Panc1 (cell line): ENCODE results near the gene GRID2. TPM values are rescaled to one million over a fixed set of nuclear protein-coding genes. Genes with fewer than 3 reads are reported as not detected.
A peak's percentile ranks its signal among the peaks of the same experiment; 100 is the strongest.

Experiments
- ATAC-seq: fragments of 200-7000 bp; cut with Tn5 transposase; 2 replicates; pipeline ENCODE4 v1.9.1; 2020; ENCODE audit warnings: mild to moderate bottlenecking, moderate library complexity
- BruUV-seq: library from RNA; stranded (reverse); fragments of 400-500 nt; replicated peaks from 2 replicates; lab custom pipeline; 2021; lab: Mats Ljungman, UMichigan
- CTCF ChIA-PET: fragments of 300-600 bp; sonication (Branson Sonifier 250); formaldehyde crosslinking; loops from one replicate; lab custom pipeline; 2022; ENCODE audit warnings: antibody characterized with exemption; lab: Charles Lee
- POLR2A ChIA-PET: fragments of 300-600 bp; sonication (Branson Sonifier 250); formaldehyde crosslinking; loops from one replicate; lab custom pipeline; 2022; ENCODE audit warnings: antibody characterized with exemption; lab: Charles Lee
- DNase-seq: peaks from one replicate; pipeline ENCODE4 v3.0.0-alpha.2; 2010; ENCODE audit warnings: low read depth, low spot score
- H3K27ac ChIP-seq: 2 replicates; pipeline ENCODE4 v1.5.1; 2011; ENCODE audit warnings: mild to moderate bottlenecking, low read length, inconsistent platforms
- H3K27me3 ChIP-seq: fragments of 200-500 bp; sonication (Bioruptor generic); 2 replicates; pipeline ENCODE4 v1.6.0; 2014; ENCODE audit warnings: low read length, inconsistent platforms; ENCODE audit not compliant: control insufficient read depth, insufficient read depth
- H3K36me3 ChIP-seq: fragments of 200-500 bp; sonication (Bioruptor generic); 2 replicates; pipeline ENCODE4 v1.5.1; 2014; ENCODE audit warnings: inconsistent platforms, mild to moderate bottlenecking, low read length, moderate library complexity; ENCODE audit not compliant: control insufficient read depth, insufficient read depth
- H3K4me1 ChIP-seq: 2 replicates; pipeline ENCODE4 v1.5.1; 2011; ENCODE audit warnings: inconsistent platforms, mild to moderate bottlenecking, low read length, moderate library complexity; ENCODE audit not compliant: control insufficient read depth, insufficient read depth
- H3K4me3 ChIP-seq, 2 experiments: 2 replicates each; pipeline ENCODE4 v1.5.1; 2011 to 2012; ENCODE audit warnings: low read depth in 2 of 2, low read length in 2 of 2, mild to moderate bottlenecking in 2 of 2, inconsistent platforms in 1 of 2, moderate library complexity in 1 of 2
- H3K9me3 ChIP-seq: fragments of 200-500 bp; sonication (Bioruptor generic); 2 replicates; pipeline ENCODE4 v1.5.1; 2014; ENCODE audit warnings: low read depth, mild to moderate bottlenecking, inconsistent platforms, low read length, moderate library complexity; ENCODE audit not compliant: control insufficient read depth, insufficient read depth
- POLR2AphosphoS5 ChIP-seq: IDR thresholded peaks from 2 replicates; pipeline ENCODE4 v1.6.1; 2012; ENCODE audit warnings: mild to moderate bottlenecking, low read depth, low read length, moderate library complexity
- SIN3A ChIP-seq: IDR thresholded peaks from 2 replicates; pipeline ENCODE4 v1.6.1; 2012; ENCODE audit warnings: low read depth, mild to moderate bottlenecking, low read length, moderate library complexity, borderline replicate concordance; ENCODE audit not compliant: insufficient read depth
- TCF7L2 ChIP-seq: IDR thresholded peaks from 2 replicates; pipeline ENCODE4 v1.6.1; 2011; ENCODE audit warnings: mild to moderate bottlenecking, low read depth, low read length, inconsistent platforms
- in situ Hi-C: cut with HindIII; loops from 2 replicates; pipeline ENCODE4 v1.10.0; 2016; ENCODE audit warnings: low sequenced_read_pairs, low pct_unique_long_range_greater_than_20kb
- intact Hi-C: fragments of 100-400 bp; cut with micrococcal nuclease; formaldehyde crosslinking; loops from one replicate; pipeline ENCODE4 v1.10.0; 2022; ENCODE audit not compliant: unreplicated experiment
- total RNA-seq: library from RNA; stranded (reverse); gene quantifications from one replicate; pipeline ENCODE4 v1.2.1, GENCODE V29; 2021; ENCODE audit not compliant: unreplicated experiment
- TF ChIP-seq, protein P1 (sequence below), 2 experiments: IDR thresholded peaks; 2 replicates each; pipeline ENCODE4 v1.6.1; 2011 to 2012; ENCODE audit warnings: low read depth in 2 of 2, control low read depth in 1 of 2, low read length in 1 of 2, mild to moderate bottlenecking in 1 of 2, moderate library complexity in 1 of 2; ENCODE audit not compliant: insufficient read depth in 1 of 2
- TF ChIP-seq, protein P2 (sequence below): fragments of 450-650 bp; IDR thresholded peaks from 2 replicates; pipeline ENCODE4 v1.5.1; 2017; ENCODE audit warnings: mild to moderate bottlenecking

The GRID2 gene
- total RNA-seq, 1 experiment from 2014 or later = 0.08 TPM

- Histone ChIP-seq H3K4me1 (no peaks in the 10 kb centered on the region), H3K4me3 (no peak overlapping the region), H3K36me3 (no peaks in the 10 kb centered on the region), H3K27me3 (no peaks in the 10 kb centered on the region), H3K9me3 (no peaks in the 10 kb centered on the region), H3K27ac (no peak overlapping the region)
- DNase-seq (no peak), ATAC-seq (no peak)
- in situ Hi-C loops (no loop called here), intact Hi-C loops (no loop called here)
- BruUV-seq = no TSS peak
- TF ChIP-seq, protein P1, sequence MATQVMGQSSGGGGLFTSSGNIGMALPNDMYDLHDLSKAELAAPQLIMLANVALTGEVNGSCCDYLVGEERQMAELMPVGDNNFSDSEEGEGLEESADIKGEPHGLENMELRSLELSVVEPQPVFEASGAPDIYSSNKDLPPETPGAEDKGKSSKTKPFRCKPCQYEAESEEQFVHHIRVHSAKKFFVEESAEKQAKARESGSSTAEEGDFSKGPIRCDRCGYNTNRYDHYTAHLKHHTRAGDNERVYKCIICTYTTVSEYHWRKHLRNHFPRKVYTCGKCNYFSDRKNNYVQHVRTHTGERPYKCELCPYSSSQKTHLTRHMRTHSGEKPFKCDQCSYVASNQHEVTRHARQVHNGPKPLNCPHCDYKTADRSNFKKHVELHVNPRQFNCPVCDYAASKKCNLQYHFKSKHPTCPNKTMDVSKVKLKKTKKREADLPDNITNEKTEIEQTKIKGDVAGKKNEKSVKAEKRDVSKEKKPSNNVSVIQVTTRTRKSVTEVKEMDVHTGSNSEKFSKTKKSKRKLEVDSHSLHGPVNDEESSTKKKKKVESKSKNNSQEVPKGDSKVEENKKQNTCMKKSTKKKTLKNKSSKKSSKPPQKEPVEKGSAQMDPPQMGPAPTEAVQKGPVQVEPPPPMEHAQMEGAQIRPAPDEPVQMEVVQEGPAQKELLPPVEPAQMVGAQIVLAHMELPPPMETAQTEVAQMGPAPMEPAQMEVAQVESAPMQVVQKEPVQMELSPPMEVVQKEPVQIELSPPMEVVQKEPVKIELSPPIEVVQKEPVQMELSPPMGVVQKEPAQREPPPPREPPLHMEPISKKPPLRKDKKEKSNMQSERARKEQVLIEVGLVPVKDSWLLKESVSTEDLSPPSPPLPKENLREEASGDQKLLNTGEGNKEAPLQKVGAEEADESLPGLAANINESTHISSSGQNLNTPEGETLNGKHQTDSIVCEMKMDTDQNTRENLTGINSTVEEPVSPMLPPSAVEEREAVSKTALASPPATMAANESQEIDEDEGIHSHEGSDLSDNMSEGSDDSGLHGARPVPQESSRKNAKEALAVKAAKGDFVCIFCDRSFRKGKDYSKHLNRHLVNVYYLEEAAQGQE (IDR thresholded peaks at IDR 0.05; ENCODE audit: insufficient read depth in 1 of 2, low read depth in 2 of 2, low read length in 1 of 2) = no peak
- TF ChIP-seq TCF7L2 = no peak
- ChIA-PET POLR2A (no interaction called here), CTCF (no interaction called here)
Measured at GRCh38 chr4:93786149-93786548, 1482.4 kb downstream of the GRID2 start.

GRCh38 chr4:93788712-93789111 lies 1484.9 kb downstream of the GRID2 start:
- POLR2A ChIA-PET = no interaction called here
- no peaks in the 10 kb centered on the region for H3K27me3 ChIP-seq
- TF ChIP-seq SIN3A (no peak), TCF7L2 (no peak), POLR2AphosphoS5 (no peak)
- TF ChIP-seq, protein P2, sequence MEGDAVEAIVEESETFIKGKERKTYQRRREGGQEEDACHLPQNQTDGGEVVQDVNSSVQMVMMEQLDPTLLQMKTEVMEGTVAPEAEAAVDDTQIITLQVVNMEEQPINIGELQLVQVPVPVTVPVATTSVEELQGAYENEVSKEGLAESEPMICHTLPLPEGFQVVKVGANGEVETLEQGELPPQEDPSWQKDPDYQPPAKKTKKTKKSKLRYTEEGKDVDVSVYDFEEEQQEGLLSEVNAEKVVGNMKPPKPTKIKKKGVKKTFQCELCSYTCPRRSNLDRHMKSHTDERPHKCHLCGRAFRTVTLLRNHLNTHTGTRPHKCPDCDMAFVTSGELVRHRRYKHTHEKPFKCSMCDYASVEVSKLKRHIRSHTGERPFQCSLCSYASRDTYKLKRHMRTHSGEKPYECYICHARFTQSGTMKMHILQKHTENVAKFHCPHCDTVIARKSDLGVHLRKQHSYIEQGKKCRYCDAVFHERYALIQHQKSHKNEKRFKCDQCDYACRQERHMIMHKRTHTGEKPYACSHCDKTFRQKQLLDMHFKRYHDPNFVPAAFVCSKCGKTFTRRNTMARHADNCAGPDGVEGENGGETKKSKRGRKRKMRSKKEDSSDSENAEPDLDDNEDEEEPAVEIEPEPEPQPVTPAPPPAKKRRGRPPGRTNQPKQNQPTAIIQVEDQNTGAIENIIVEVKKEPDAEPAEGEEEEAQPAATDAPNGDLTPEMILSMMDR = peak; percentile 40; the same call in 1 of the 2 replicates
- TF ChIP-seq, protein P1 (IDR thresholded peaks at IDR 0.05; ENCODE audit: insufficient read depth in 1 of 2, low read depth in 2 of 2, low read length in 1 of 2) = no peak
- no peaks in the 10 kb centered on the region for H3K9me3 ChIP-seq
- H3K4me3 ChIP-seq = no peak overlapping the region
- no peaks in the 10 kb centered on the region for H3K36me3 ChIP-seq
- intact Hi-C loops (no loop called here), in situ Hi-C loops (no loop called here)
- H3K4me1 ChIP-seq = no peaks in the 10 kb centered on the region
- no TSS peak for BruUV-seq
- H3K27ac ChIP-seq = no peak overlapping the region
- ATAC-seq = no peak
- no peak for DNase-seq
- CTCF ChIA-PET = no interaction called here
